Measurements from ENCODE around the gene MOV10L1.

The MOV10L1 gene

DNA sequence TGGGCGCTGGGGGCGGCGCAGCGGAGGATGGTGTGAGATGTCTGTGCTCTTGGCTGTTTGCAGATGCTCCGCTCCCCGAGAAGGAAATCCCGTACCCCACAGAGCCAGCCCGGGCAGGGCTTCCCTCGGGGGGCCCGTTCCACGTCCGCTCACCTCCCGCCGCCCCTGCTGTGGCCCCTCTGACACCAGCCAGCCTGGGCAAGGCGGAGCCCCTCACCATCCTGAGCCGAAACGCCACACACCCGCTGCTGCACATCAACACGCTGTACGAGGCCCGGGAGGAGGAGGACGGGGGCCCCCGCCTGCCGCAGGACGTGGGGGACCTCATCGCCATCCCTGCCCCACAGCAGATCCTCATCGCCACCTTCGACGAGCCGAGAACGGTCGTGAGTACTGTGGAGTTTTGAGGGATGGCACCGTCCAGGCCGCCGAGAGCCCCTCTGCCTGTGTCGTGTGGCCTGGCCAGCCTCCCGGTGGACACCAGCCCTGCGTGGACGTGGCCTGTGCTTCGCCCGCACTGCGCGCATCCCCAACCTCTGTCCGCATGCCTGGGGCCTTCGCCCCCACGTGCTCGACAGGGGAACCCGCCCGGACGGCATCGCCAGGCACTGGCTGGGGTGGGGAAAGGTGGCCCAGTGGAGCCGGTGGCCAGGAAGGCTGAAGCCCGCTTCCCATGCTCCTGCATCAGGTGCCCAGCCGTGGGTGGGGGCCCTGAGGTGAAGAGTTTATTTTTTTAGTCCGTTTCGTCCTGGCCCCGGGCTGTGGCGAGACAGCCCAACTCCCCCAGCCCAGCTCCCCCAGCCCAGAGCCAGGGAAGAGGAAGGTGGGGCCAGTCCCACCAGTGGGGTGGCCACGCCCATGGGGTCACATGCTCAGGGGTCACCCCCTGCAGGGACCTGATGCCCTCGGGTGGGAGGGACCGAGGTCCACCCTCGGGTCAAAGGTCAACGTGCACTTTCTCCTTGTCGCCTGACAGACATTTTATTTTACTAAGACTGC, 89.4 kb downstream of the MOV10L1 start:
- DNase-seq = no peak

GRCh38 chr22:50179937-50180726, 90.3 kb downstream of the MOV10L1 start:
- no peak for DNase-seq

GRCh38 chr22:50180727-50181521, 91.1 kb downstream of the MOV10L1 start:
- no peak for DNase-seq

GRCh38 chr22:50182176-50183081, 92.6 kb downstream of the MOV10L1 start:
- no peak for DNase-seq

- DNase-seq = no peak
Observed at GRCh38 chr22:50183141-50183971, 93.5 kb downstream of the MOV10L1 start.

DNA sequence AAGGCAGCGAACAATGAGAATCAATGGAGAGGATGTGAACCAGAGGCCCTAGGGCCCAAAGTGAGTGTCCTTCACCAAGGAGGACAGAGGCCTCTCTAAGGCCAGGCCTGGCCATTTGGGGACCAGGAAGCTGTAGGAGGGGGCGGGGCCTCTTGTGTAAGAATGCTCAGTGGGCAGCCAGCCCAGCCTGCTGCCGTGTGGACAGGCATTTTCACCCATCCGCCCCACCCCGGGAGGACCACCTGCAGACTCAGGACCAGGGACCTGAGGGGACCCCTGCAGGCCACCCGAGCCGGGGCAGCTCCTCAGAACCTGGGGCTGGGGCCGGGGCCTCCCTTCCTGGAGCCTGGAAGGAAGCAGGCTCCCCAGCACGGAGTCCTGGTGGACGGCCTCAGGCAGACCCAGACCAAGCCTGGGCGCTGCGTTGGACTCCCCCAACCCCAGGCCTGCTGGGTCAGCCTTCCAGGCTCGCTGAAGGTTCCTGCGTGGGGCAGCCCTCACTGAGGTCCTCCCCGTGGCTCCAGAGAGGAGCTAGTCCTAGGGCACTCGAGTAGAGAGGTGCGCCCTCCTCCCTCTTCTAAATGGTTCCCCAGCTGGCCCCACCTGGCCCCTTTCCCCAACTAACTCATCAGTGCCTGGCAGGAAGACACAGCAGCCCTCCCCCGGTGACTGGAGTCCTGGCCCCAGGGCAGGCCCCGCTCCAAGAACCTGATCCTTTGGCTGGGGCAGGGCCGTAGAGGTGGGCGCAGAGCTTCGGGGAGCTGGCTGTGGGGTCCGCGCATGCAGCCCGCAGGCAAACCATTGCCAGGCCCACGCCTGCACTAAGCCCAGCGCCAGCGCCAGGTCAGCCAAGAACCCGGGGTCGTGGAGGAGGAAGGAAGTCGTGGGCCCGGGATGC, 94.4 kb downstream of the MOV10L1 start:
- no peak for DNase-seq

DNA sequence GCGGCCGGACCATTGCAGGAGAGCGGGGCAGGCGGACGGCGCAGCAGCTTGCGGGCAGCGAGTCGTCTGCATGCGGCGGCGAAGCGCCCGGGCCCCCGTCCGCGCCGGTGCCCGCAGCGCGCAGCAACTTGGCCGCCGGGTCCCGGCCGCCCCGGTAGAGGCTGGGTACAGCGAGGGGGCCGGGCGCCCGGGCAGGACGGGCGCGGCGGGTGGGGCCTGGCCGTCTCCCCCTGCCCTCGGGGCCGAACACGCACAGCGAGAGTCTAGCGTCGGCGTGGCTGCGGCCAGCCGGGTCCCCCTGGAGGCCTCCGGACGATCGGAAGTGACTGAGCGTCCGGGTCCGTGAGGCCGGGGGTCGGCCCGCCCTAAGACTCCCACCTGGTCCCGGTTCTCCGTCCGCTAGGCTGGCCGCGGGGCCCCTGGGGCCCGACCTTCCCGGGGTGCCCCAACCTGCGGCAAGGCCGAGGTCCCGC, 95.1 kb downstream of the MOV10L1 start:
- DNase-seq = no peak

- peak; percentile 86 for DNase-seq
Observed at GRCh38 chr22:50185375-50186087, 95.7 kb downstream of the MOV10L1 start, which contains the start of gene TRABD. TRABD (plus strand) TSS chr22:50185913; CDS start chr22:50193061, 7,148 bp downstream.

- DNase-seq = no peak
Observed at GRCh38 chr22:50186181-50186714, 96.4 kb downstream of the MOV10L1 start.

- no peak for DNase-seq
Observed at GRCh38 chr22:50186761-50187523, 97.1 kb downstream of the MOV10L1 start.

- DNase-seq = no peak
Observed at GRCh38 chr22:50188356-50188755, 98.5 kb downstream of the MOV10L1 start.

DNA sequence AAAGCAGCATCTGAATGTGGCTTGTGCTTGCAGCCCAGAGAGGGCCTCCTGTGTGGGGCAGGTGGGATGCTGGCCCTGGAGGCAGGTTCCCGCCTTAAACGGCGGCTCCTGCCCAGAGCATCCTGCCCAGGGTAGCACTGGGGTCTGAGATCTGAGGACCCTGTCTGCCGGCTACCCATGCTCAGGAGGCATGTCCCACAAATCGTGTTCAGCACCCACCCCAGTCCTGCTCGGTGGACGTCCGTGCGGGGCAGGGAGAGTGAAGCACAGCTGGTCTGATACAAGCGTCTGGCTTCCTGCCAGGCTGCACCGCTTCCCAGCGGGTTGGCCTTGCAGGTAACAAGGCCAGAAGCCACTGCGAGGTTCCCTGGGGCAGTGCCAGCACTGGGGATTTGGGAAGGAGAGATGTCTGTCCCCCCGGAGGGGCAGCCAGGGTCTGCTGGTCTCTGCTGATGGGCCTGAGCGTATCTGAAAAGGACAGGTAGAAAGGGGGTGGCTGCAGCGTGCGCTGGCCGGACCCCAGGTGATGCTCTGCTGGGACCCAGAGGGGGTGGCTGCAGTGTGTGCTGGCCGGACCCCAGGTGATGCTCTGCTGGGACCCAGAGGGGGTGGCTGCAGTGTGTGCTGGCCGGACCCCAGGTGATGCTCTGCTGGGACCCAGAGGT, 99.5 kb downstream of the MOV10L1 start:
- DNase-seq = no peak

DNA sequence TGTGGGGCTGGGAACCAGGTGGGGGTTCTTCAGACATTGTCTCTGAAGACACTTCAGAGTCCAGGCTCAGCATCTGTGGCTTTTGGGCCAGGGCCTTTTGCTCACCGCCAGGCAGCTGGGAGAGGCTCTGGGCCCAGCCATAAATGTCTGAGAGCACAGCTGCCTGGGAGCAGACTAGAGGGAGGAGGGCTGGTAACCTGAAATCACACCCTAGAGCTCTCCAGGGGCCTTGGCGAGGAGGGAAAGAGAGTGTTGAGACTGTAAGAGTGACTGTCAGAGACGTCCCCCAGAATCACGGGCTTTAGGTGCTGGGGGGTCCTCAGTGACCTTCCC, 100.0 kb downstream of the MOV10L1 start:
- no peak for DNase-seq

- DNase-seq = no peak
Observed at GRCh38 chr22:50190182-50190940, 100.6 kb downstream of the MOV10L1 start.

- no peak for DNase-seq
Observed at GRCh38 chr22:50190941-50191741, 101.3 kb downstream of the MOV10L1 start.
